Caco-2 (cell line): ENCODE results near the gene AAMDC. TPM values are rescaled to one million over a fixed set of nuclear protein-coding genes. Genes with fewer than 3 reads are reported as not detected.

ENCODE experiments used
- BruUV-seq: library from RNA; stranded (reverse); fragments of 400-500 nt; replicated peaks from 2 replicates; lab custom pipeline; 2021; lab: Mats Ljungman, UMichigan
- CTCF ChIA-PET: fragments of 300-600 bp; sonication (Branson Sonifier 250); formaldehyde crosslinking; loops from one replicate; lab custom pipeline; 2022; ENCODE audit warnings: antibody characterized with exemption; lab: Charles Lee
- POLR2A ChIA-PET: fragments of 300-600 bp; sonication (Branson Sonifier 250); formaldehyde crosslinking; loops from one replicate; lab custom pipeline; 2022; ENCODE audit warnings: antibody characterized with exemption; lab: Charles Lee
- DNase-seq, 2 experiments: peaks; one replicate each; pipeline versions ENCODE4 v3.0.0 to v3.0.0-alpha.2; 2020 to 2022
- H3K27me3 ChIP-seq: replicated peaks from 2 replicates; pipeline ENCODE4 v1.6.0; 2011; ENCODE audit warnings: low read length; ENCODE audit not compliant: control insufficient read depth, insufficient read depth
- H3K36me3 ChIP-seq: 2 replicates; pipeline ENCODE4 v1.5.1; 2011; ENCODE audit warnings: low read length; ENCODE audit not compliant: control insufficient read depth, insufficient read depth
- H3K4me1 ChIP-seq: fragments of 250-450 bp; sonication (Bioruptor Pico); 2 replicates; pipeline ENCODE4 v1.5.1; 2020; ENCODE audit warnings: mild to moderate bottlenecking
- H3K4me3 ChIP-seq: 2 replicates; pipeline ENCODE4 v1.5.1; 2011; ENCODE audit warnings: low read depth, mild to moderate bottlenecking, control low read depth, low read length
- H3K9me3 ChIP-seq: fragments of 250-450 bp; sonication (Bioruptor Pico); 2 replicates; pipeline ENCODE4 v1.5.1; 2020; ENCODE audit warnings: mild to moderate bottlenecking, moderate library complexity
- H3K27ac Mint-ChIP-seq: one replicate; pipeline ENCODE4 v1.8.0; 2022; ENCODE audit warnings: mixed read lengths; ENCODE audit not compliant: unreplicated experiment
- H3K27me3 Mint-ChIP-seq: one replicate; pipeline ENCODE4 v1.8.0; 2022; ENCODE audit warnings: mixed read lengths; ENCODE audit not compliant: insufficient read depth, unreplicated experiment
- H3K36me3 Mint-ChIP-seq: one replicate; pipeline ENCODE4 v1.8.0; 2022; ENCODE audit warnings: mild to moderate bottlenecking, mixed read lengths; ENCODE audit not compliant: insufficient read depth, unreplicated experiment
- H3K4me1 Mint-ChIP-seq: one replicate; pipeline ENCODE4 v1.8.0; 2022; ENCODE audit warnings: low read depth, mixed read lengths; ENCODE audit not compliant: unreplicated experiment
- H3K4me3 Mint-ChIP-seq: one replicate; pipeline ENCODE4 v1.8.0; 2022; ENCODE audit warnings: mild to moderate bottlenecking, moderate library complexity, mixed read lengths; ENCODE audit not compliant: unreplicated experiment
- H3K9me3 Mint-ChIP-seq: one replicate; pipeline ENCODE4 v1.8.0; 2022; ENCODE audit warnings: mixed read lengths; ENCODE audit not compliant: unreplicated experiment
- CTCF ChIP-seq, 2 experiments: fragments of 200-600 bp in 1 of 2; IDR thresholded peaks; 1 replicate in 1 of 2; 2 replicates in 1 of 2; pipeline versions ENCODE4 v1.5.1 to v1.8.0; 2011 to 2022; ENCODE audit warnings: antibody characterized with exemption in 1 of 2, control low read depth in 1 of 2, inconsistent platforms in 1 of 2, low read depth in 1 of 2, low read length in 1 of 2, mild to moderate bottlenecking in 1 of 2, moderate library complexity in 1 of 2; ENCODE audit not compliant: insufficient read depth in 1 of 2, severe bottlenecking in 1 of 2, unreplicated experiment in 1 of 2
- intact Hi-C: fragments of 100-400 bp; cut with micrococcal nuclease; formaldehyde crosslinking; loops from one replicate; pipeline ENCODE4 v1.10.0; 2022; ENCODE audit not compliant: unreplicated experiment
- total RNA-seq: library from RNA; stranded (reverse); gene quantifications from 2 replicates; pipeline ENCODE4 v1.2.3, GENCODE V29; 2022

AAMDC gene
- total RNA-seq, 1 experiment from 2014 or later: 89.7 TPM

GRCh38 chr11:77866336-77866735 lies 45.4 kb downstream of the AAMDC start:
- no peak for TF ChIP-seq CTCF (IDR thresholded peaks at IDR 0.05; ENCODE audit: insufficient read depth in 1 of 2, low read depth in 1 of 2, low read length in 1 of 2, severe bottlenecking in 1 of 2, unreplicated experiment in 1 of 2)
- no peak overlapping the region for H3K4me3 ChIP-seq
- Mint-ChIP-seq H3K36me3 (peaks cover 22% of the 10 kb centered on the region), H3K4me3 (no peak overlapping the region), H3K9me3 (no peaks in the 10 kb centered on the region), H3K4me1 (no peaks in the 10 kb centered on the region), H3K27ac (no peak overlapping the region), H3K27me3 (no peaks in the 10 kb centered on the region)
- no peaks in the 10 kb centered on the region for H3K9me3 ChIP-seq
- H3K36me3 ChIP-seq: peaks cover 1% of the 10 kb centered on the region; the same call in 1 of the 2 replicates
- no TSS peak for BruUV-seq
- no peaks in the 10 kb centered on the region for H3K4me1 ChIP-seq
- CTCF ChIA-PET: no interaction called here
- no peak for DNase-seq
- H3K27me3 ChIP-seq: no peaks in the 10 kb centered on the region
- intact Hi-C loops: no loop called here
- POLR2A ChIA-PET: no interaction called here

- no peaks in the 10 kb centered on the region for H3K9me3 Mint-ChIP-seq
- H3K4me1 Mint-ChIP-seq: no peaks in the 10 kb centered on the region
- H3K36me3 Mint-ChIP-seq: peaks cover 31% of the 10 kb centered on the region
- no peaks in the 10 kb centered on the region for H3K27me3 Mint-ChIP-seq
- POLR2A ChIA-PET: interaction anchor here (0.7 kb wide), 1 partner anchor 128 kb away, joined by 8 read pairs; no protein-coding TSS in a partner anchor
- no peak overlapping the region for H3K4me3 Mint-ChIP-seq
- no peak overlapping the region for H3K4me3 ChIP-seq
- no peaks in the 10 kb centered on the region for H3K27me3 ChIP-seq
- H3K36me3 ChIP-seq: peaks cover 1% of the 10 kb centered on the region; the same call in 1 of the 2 replicates
- H3K4me1 ChIP-seq: no peaks in the 10 kb centered on the region
- no peaks in the 10 kb centered on the region for H3K9me3 ChIP-seq
- H3K27ac Mint-ChIP-seq: no peak overlapping the region
- intact Hi-C loops: no loop called here
- CTCF ChIA-PET: no interaction called here
- no peak for DNase-seq
- no peak for TF ChIP-seq CTCF (IDR thresholded peaks at IDR 0.05; ENCODE audit: insufficient read depth in 1 of 2, low read depth in 1 of 2, low read length in 1 of 2, severe bottlenecking in 1 of 2, unreplicated experiment in 1 of 2)
- no TSS peak for BruUV-seq
Measured at GRCh38 chr11:77868744-77869143, 47.8 kb downstream of the AAMDC start.

- intact Hi-C loops: loop anchor here (10.0 kb wide), 1 partner anchor 97 kb away; no protein-coding TSS in a partner anchor
- ChIA-PET CTCF (no interaction called here), POLR2A (no interaction called here)
- no peak for TF ChIP-seq CTCF (IDR thresholded peaks at IDR 0.05; ENCODE audit: insufficient read depth in 1 of 2, low read depth in 1 of 2, low read length in 1 of 2, severe bottlenecking in 1 of 2, unreplicated experiment in 1 of 2)
- H3K27me3 Mint-ChIP-seq: no peaks in the 10 kb centered on the region
- no TSS peak for BruUV-seq
- Histone ChIP-seq H3K4me3 (no peak overlapping the region), H3K4me1 (no peaks in the 10 kb centered on the region), H3K9me3 (no peaks in the 10 kb centered on the region), H3K27me3 (no peaks in the 10 kb centered on the region), H3K36me3 (peaks cover 1% of the 10 kb centered on the region)
- H3K9me3 Mint-ChIP-seq: no peaks in the 10 kb centered on the region
- H3K4me1 Mint-ChIP-seq: no peaks in the 10 kb centered on the region
- no peak overlapping the region for H3K4me3 Mint-ChIP-seq
- no peak for DNase-seq
- no peak overlapping the region for H3K27ac Mint-ChIP-seq
- H3K36me3 Mint-ChIP-seq: peaks cover 43% of the 10 kb centered on the region
Measured at GRCh38 chr11:77871855-77872254, 50.9 kb downstream of the AAMDC start.
